ENCODE data around the gene EYA2. TPM values are rescaled to one million over a fixed set of nuclear protein-coding genes. Genes with fewer than 3 reads are reported as not detected.

Gene EYA2
- total RNA-seq, 1 donor from 2014 or later: 8.1 TPM

DNA sequence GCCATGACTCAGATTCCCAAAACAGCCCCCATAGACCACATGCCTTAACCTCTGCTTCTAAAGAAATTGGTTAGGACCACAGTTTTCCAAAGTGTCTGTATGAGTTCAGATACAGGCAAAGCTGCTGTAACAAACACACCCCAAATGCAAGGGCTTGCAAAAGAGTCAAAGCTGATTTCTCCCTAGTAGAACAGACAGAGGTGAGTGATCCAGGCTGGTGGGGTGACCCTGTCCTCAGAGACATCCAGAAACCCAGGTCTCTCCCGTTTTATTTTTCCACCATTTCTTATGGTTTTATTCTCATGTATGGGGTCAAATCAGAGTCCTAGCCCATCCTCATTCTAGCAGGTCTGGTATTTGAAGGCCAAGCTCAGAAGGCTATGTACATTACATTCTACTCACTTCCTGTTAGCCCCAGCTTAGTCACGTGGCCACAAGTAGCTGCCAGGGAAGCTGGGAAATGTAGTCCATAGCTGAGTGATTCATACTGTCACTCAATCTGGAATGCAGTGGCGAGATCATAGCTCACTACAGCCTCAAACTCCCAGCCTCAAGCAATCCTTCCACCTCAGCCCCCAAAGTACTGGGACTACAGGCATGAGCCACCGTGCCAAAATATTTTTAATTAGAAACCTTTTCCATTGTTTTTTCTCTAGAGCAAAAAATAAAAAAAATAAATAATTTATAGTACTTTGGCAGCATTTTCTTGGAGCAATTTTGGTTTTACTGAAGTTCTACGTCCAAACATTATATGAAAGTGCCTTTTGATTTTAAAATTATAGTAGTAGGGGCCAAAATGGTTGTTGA, 286.6 kb downstream of the EYA2 start:
- no peak overlapping the region for H3K4me3 ChIP-seq
- no peaks in the 10 kb centered on the region for H3K36me3 ChIP-seq
- no peak for DNase-seq (ENCODE audit: extremely low spot score in 2 of 2)
- no peaks in the 10 kb centered on the region for H3K27me3 ChIP-seq
- H3K9me3 ChIP-seq: no peaks in the 10 kb centered on the region
- no peaks in the 10 kb centered on the region for H3K4me1 ChIP-seq
- TF ChIP-seq POLR2A (IDR thresholded peaks at IDR 0.05) (no peak), CTCF (IDR thresholded peaks at IDR 0.05) (no peak)
- no peak overlapping the region for H3K27ac ChIP-seq
- intact Hi-C loops (cut with DNase I): no loop called here

- TF ChIP-seq POLR2A (IDR thresholded peaks at IDR 0.05): no peak
- TF ChIP-seq POLR2AphosphoS5 (IDR thresholded peaks at IDR 0.05; ENCODE audit: insufficient read depth in 1 of 2, low read depth in 1 of 2): no peak
- no peak for TF ChIP-seq CTCF (IDR thresholded peaks at IDR 0.05)
- Histone ChIP-seq H3K36me3 (no peaks in the 10 kb centered on the region), H3K27me3 (no peaks in the 10 kb centered on the region), H3K27ac (no peak overlapping the region), H3K4me3 (no peak overlapping the region), H3K4me1 (no peaks in the 10 kb centered on the region), H3K9me3 (no peaks in the 10 kb centered on the region)
- DNase-seq (ENCODE audit: extremely low spot score in 2 of 2): no peak
- intact Hi-C loops (cut with DNase I): no loop called here
These were observed 288.7 kb downstream of the EYA2 start for GRCh38 chr20:47183367-47183766.

- TF ChIP-seq CTCF (IDR thresholded peaks at IDR 0.05): no peak
- TF ChIP-seq POLR2A (IDR thresholded peaks at IDR 0.05): no peak
- no peak for TF ChIP-seq POLR2AphosphoS5 (IDR thresholded peaks at IDR 0.05; ENCODE audit: insufficient read depth in 1 of 2, low read depth in 1 of 2)
- no peaks in the 10 kb centered on the region for H3K4me1 ChIP-seq
- no peaks in the 10 kb centered on the region for H3K9me3 ChIP-seq
- DNase-seq (ENCODE audit: extremely low spot score in 2 of 2): no peak
- intact Hi-C loops (cut with DNase I): no loop called here
- no peak overlapping the region for H3K4me3 ChIP-seq
- no peaks in the 10 kb centered on the region for H3K36me3 ChIP-seq
- H3K27ac ChIP-seq: no peak overlapping the region
- no peaks in the 10 kb centered on the region for H3K27me3 ChIP-seq
These were observed 293.0 kb downstream of the EYA2 start for GRCh38 chr20:47187450-47188195.

GRCh38 chr20:47188540-47188939, 293.9 kb downstream of the EYA2 start:
- TF ChIP-seq POLR2AphosphoS5 (IDR thresholded peaks at IDR 0.05; ENCODE audit: insufficient read depth in 1 of 2, low read depth in 1 of 2) (no peak), CTCF (IDR thresholded peaks at IDR 0.05) (no peak), POLR2A (IDR thresholded peaks at IDR 0.05) (no peak)
- H3K27ac ChIP-seq: no peak overlapping the region
- intact Hi-C loops (cut with DNase I): no loop called here
- no peak overlapping the region for H3K4me3 ChIP-seq
- no peaks in the 10 kb centered on the region for H3K9me3 ChIP-seq
- H3K4me1 ChIP-seq: no peaks in the 10 kb centered on the region
- H3K36me3 ChIP-seq: no peaks in the 10 kb centered on the region
- no peaks in the 10 kb centered on the region for H3K27me3 ChIP-seq
- no peak for DNase-seq (ENCODE audit: extremely low spot score in 2 of 2)

- H3K36me3 ChIP-seq: no peaks in the 10 kb centered on the region
- no peak overlapping the region for H3K27ac ChIP-seq
- H3K4me3 ChIP-seq: no peak overlapping the region
- no peaks in the 10 kb centered on the region for H3K27me3 ChIP-seq
- intact Hi-C loops (cut with DNase I): no loop called here
- no peak for DNase-seq (ENCODE audit: extremely low spot score in 2 of 2)
- TF ChIP-seq POLR2AphosphoS5 (IDR thresholded peaks at IDR 0.05; ENCODE audit: insufficient read depth in 1 of 2, low read depth in 1 of 2): no peak
- TF ChIP-seq CTCF (IDR thresholded peaks at IDR 0.05): no peak
- no peak for TF ChIP-seq POLR2A (IDR thresholded peaks at IDR 0.05)
- no peaks in the 10 kb centered on the region for H3K4me1 ChIP-seq
- no peaks in the 10 kb centered on the region for H3K9me3 ChIP-seq
These were observed 294.4 kb downstream of the EYA2 start for GRCh38 chr20:47189060-47189459.
